H9 (cell line): ENCODE data around the gene UNC45A. TPM values are rescaled to one million over a fixed set of nuclear protein-coding genes. Genes with fewer than 3 reads are reported as not detected.
A peak's percentile ranks its signal among the peaks of the same experiment; 100 is the strongest.

Source experiments
- DNase-seq: peaks from one replicate; pipeline ENCODE4 v3.0.0-alpha.2; 2017
- H2AFZ ChIP-seq: one replicate; pipeline ENCODE4 v1.6.1; 2013; ENCODE audit warnings: mild to moderate bottlenecking, low read length, control low read depth, moderate library complexity
- H2AK5ac ChIP-seq: 2 replicates; pipeline ENCODE4 v1.6.1; 2013; ENCODE audit warnings: low read length, control low read depth, mixed read lengths; ENCODE audit not compliant: insufficient read length
- H2BK120ac ChIP-seq: one replicate; pipeline ENCODE4 v1.6.1; 2013; ENCODE audit warnings: low read depth, mild to moderate bottlenecking, low read length, control low read depth, inconsistent platforms; ENCODE audit not compliant: poor library complexity, severe bottlenecking
- H2BK12ac ChIP-seq: 2 replicates; pipeline ENCODE4 v1.6.1; 2013; ENCODE audit warnings: low read length, control low read depth, mixed read lengths, low read depth; ENCODE audit not compliant: insufficient read length
- H2BK15ac ChIP-seq: 2 replicates; pipeline ENCODE4 v1.6.1; 2013; ENCODE audit warnings: low read depth, low read length, control low read depth
- H2BK20ac ChIP-seq: one replicate; pipeline ENCODE4 v1.6.1; 2013; ENCODE audit warnings: low read depth, mild to moderate bottlenecking, low read length, control low read depth, inconsistent platforms; ENCODE audit not compliant: poor library complexity, severe bottlenecking
- H2BK5ac ChIP-seq: 2 replicates; pipeline ENCODE4 v1.6.1; 2013; ENCODE audit warnings: low read length, control low read depth, mixed read lengths; ENCODE audit not compliant: insufficient read length
- H3K14ac ChIP-seq: 2 replicates; pipeline ENCODE4 v1.6.1; 2013; ENCODE audit warnings: low read length, control low read depth; ENCODE audit not compliant: insufficient read depth
- H3K18ac ChIP-seq: 2 replicates; pipeline ENCODE4 v1.6.1; 2013; ENCODE audit warnings: low read depth, mild to moderate bottlenecking, mixed read lengths, low read length, control low read depth; ENCODE audit not compliant: insufficient read length
- H3K23ac ChIP-seq: 2 replicates; pipeline ENCODE4 v1.6.1; 2013; ENCODE audit warnings: low read length, control low read depth, mixed read lengths, low read depth; ENCODE audit not compliant: insufficient read length
- H3K23me2 ChIP-seq: 2 replicates; pipeline ENCODE4 v1.6.1; 2013; ENCODE audit warnings: low read depth, mild to moderate bottlenecking, mixed read lengths, low read length, control low read depth; ENCODE audit not compliant: insufficient read length, poor library complexity, severe bottlenecking
- H3K27ac ChIP-seq: 2 replicates; pipeline ENCODE4 v1.5.1; 2013; ENCODE audit warnings: low read length, control low read depth, mixed read lengths, low read depth; ENCODE audit not compliant: insufficient read length
- H3K27me3 ChIP-seq: 2 replicates; pipeline ENCODE4 v1.6.1; 2013; ENCODE audit warnings: low read length, control low read depth, inconsistent platforms; ENCODE audit not compliant: insufficient read depth
- H3K4ac ChIP-seq: 2 replicates; pipeline ENCODE4 v1.6.1; 2013; ENCODE audit warnings: low read depth, mild to moderate bottlenecking, control low read depth, inconsistent platforms, low read length, moderate library complexity
- H3K4me1 ChIP-seq: 2 replicates; pipeline ENCODE4 v1.6.1; 2013; ENCODE audit warnings: low read length, control low read depth, inconsistent platforms; ENCODE audit not compliant: insufficient read depth
- H3K4me2 ChIP-seq: 2 replicates; pipeline ENCODE4 v1.6.1; 2013; ENCODE audit warnings: low read length, control low read depth, mixed read lengths; ENCODE audit not compliant: insufficient read length, insufficient read depth
- H3K56ac ChIP-seq: 2 replicates; pipeline ENCODE4 v1.6.1; 2013; ENCODE audit warnings: low read depth, mild to moderate bottlenecking, mixed read lengths, low read length, control low read depth; ENCODE audit not compliant: insufficient read length
- H3K79me1 ChIP-seq: 2 replicates; pipeline ENCODE4 v1.6.1; 2013; ENCODE audit warnings: low read depth, mild to moderate bottlenecking, moderate library complexity, low read length, control low read depth, inconsistent platforms; ENCODE audit not compliant: insufficient read depth, poor library complexity, severe bottlenecking
- H3K79me2 ChIP-seq: 2 replicates; pipeline ENCODE4 v1.6.1; 2013; ENCODE audit warnings: low read length, control low read depth, inconsistent platforms; ENCODE audit not compliant: insufficient read depth
- H3K9ac ChIP-seq: 2 replicates; pipeline ENCODE4 v1.6.1; 2013; ENCODE audit warnings: low read length, control low read depth, mixed read lengths; ENCODE audit not compliant: insufficient read length; ENCODE audit errors: extremely low read depth
- H3K9me3 ChIP-seq: one replicate; pipeline ENCODE4 v1.6.1; 2013; ENCODE audit warnings: low read depth, low read length, inconsistent platforms; ENCODE audit not compliant: control insufficient read depth
- H3T11ph ChIP-seq: one replicate; pipeline ENCODE4 v1.6.1; 2013; ENCODE audit warnings: mild to moderate bottlenecking, low read length, control low read depth, inconsistent platforms
- H4K20me1 ChIP-seq: one replicate; pipeline ENCODE4 v1.6.1; 2013; ENCODE audit not compliant: control insufficient read depth, insufficient read length, insufficient read depth
- H4K5ac ChIP-seq: 2 replicates; pipeline ENCODE4 v1.6.1; 2013; ENCODE audit warnings: low read depth, mild to moderate bottlenecking, mixed read lengths, low read length, control low read depth; ENCODE audit not compliant: insufficient read length
- H4K8ac ChIP-seq: replicated peaks from 2 replicates; pipeline ENCODE4 v1.6.1; 2013; ENCODE audit warnings: low read length, control low read depth, mixed read lengths, low read depth; ENCODE audit not compliant: insufficient read length
- H4K91ac ChIP-seq: 2 replicates; pipeline ENCODE4 v1.6.1; 2013; ENCODE audit warnings: low read depth, mild to moderate bottlenecking, moderate library complexity, mixed read lengths, low read length, control low read depth; ENCODE audit not compliant: insufficient read length
- H3K27ac Mint-ChIP-seq, 3 experiments: 2 replicates in 2 of 3; 3 replicates in 1 of 3; pipeline ENCODE4 v1.8.0; 2020 to 2021; ENCODE audit warnings: mixed read lengths in 3 of 3, mild to moderate bottlenecking in 1 of 3, moderate library complexity in 1 of 3
- H3K27me3 Mint-ChIP-seq: 2 replicates; pipeline ENCODE4 v1.8.0; 2021; ENCODE audit warnings: low read depth, mild to moderate bottlenecking, moderate library complexity, mixed read lengths
- H3K36me3 Mint-ChIP-seq, 3 experiments: 2 replicates in 2 of 3; 3 replicates in 1 of 3; pipeline ENCODE4 v1.8.0; 2020 to 2021; ENCODE audit warnings: low read depth in 3 of 3, mixed read lengths in 3 of 3; ENCODE audit not compliant: insufficient read depth in 1 of 3
- H3K4me1 Mint-ChIP-seq, 2 experiments: 2 replicates each; pipeline ENCODE4 v1.8.0; 2020; ENCODE audit warnings: mixed read lengths in 2 of 2
- H3K4me3 Mint-ChIP-seq, 2 experiments: 2 replicates in 1 of 2; 3 replicates in 1 of 2; pipeline ENCODE4 v1.8.0; 2020 to 2021; ENCODE audit warnings: mild to moderate bottlenecking in 2 of 2, mixed read lengths in 2 of 2, moderate library complexity in 1 of 2
- H3K9me3 Mint-ChIP-seq, 2 experiments: 2 replicates in 1 of 2; 3 replicates in 1 of 2; pipeline ENCODE4 v1.8.0; 2020; ENCODE audit warnings: mild to moderate bottlenecking in 2 of 2, mixed read lengths in 2 of 2, moderate library complexity in 1 of 2
- CTCF ChIP-seq: fragments of 200-600 bp; sonication (generic); conservative IDR thresholded peaks from 3 replicates; pipeline ENCODE4 v1.8.0; 2021; ENCODE audit warnings: antibody characterized with exemption, mild to moderate bottlenecking
- WGBS: extraction: QIAGEN DNeasy Blood & Tissue Kit; methylation state at CpG from one replicate; pipeline ENCODE4 v1.1.7; 2013; ENCODE audit warnings: missing lambda C conversion rate, low lambda C conversion rate, mixed read lengths; ENCODE audit not compliant: insufficient read length; ENCODE audit errors: extremely low coverage; 5-methylcytosine and 5-hydroxymethylcytosine counted together
- total RNA-seq: library from RNA; stranded (reverse); gene quantifications from 2 replicates; pipeline ENCODE4 v1.2.1, GENCODE V29; 2021

The UNC45A gene
- total RNA-seq, 1 experiment from 2014 or later: 84.6 TPM

- H2BK15ac ChIP-seq: no peak overlapping the region
- H3K23me2 ChIP-seq: peaks cover 15% of the 10 kb centered on the region
- no peak overlapping the region for H2AFZ ChIP-seq
- no peak overlapping the region for H3K4ac ChIP-seq
- DNase-seq: peak; percentile 64
- H4K20me1 ChIP-seq: peaks cover 3% of the 10 kb centered on the region
- Mint-ChIP-seq H3K9me3 (no peaks in the 10 kb centered on the region), H3K4me1 (peaks cover 15 to 16% of the 10 kb centered on the region in 2 experiments), H3K27ac (peak overlapping the region in 1 of 3 experiments; percentile 61; a peak in 1 of 7 replicates), H3K27me3 (no peaks in the 10 kb centered on the region), H3K4me3 (peak overlapping the region; percentile 77 to 80), H3K36me3 (peaks cover 14 to 48% (median 44%) of the 10 kb centered on the region in 3 experiments)
- H4K8ac ChIP-seq: no peak overlapping the region
- H3K9ac ChIP-seq: no peak overlapping the region
- no peaks in the 10 kb centered on the region for H3K79me1 ChIP-seq
- H4K5ac ChIP-seq: no peak overlapping the region
- peak overlapping the region; percentile 63 for H3K18ac ChIP-seq
- H2BK12ac ChIP-seq: no peak overlapping the region
- H3K4me2 ChIP-seq: peak overlapping the region; percentile 41
- no peak overlapping the region for H2AK5ac ChIP-seq
- no peak overlapping the region for H4K91ac ChIP-seq
- H3K56ac ChIP-seq: no peak overlapping the region
- H3K23ac ChIP-seq: no peak overlapping the region
- H3K27me3 ChIP-seq: no peaks in the 10 kb centered on the region
- H3K27ac ChIP-seq: no peak overlapping the region
- no peak overlapping the region for H2BK5ac ChIP-seq
- TF ChIP-seq CTCF: no peak
- no peak overlapping the region for H2BK120ac ChIP-seq
- H3K79me2 ChIP-seq: no peaks in the 10 kb centered on the region
- H3T11ph ChIP-seq: no peak overlapping the region
- H3K9me3 ChIP-seq: no peaks in the 10 kb centered on the region
- H3K4me1 ChIP-seq: peaks cover 7% of the 10 kb centered on the region; the same call in 1 of the 2 replicates
- peak overlapping the region; percentile 62; the same call in 1 of the 2 replicates for H3K14ac ChIP-seq
- H2BK20ac ChIP-seq: no peak overlapping the region
- no CpG with 5 or more reads among the region's 63 CpGs for WGBS
Observed at GRCh38 chr15:90957031-90957790, 22.1 kb downstream of the UNC45A start.
